GM21367 (cell line): ENCODE measurements around the gene CUX1.
"Not testable (repeated sequence)": the region's sequence is repeated elsewhere in the genome, so short reads cannot be mapped to it uniquely, and the experiment has no call there.

Experiments
- ATAC-seq: cut with Tn5 transposase; IDR thresholded peaks from one replicate; pipeline ENCODE4 v1.9.1; 2021; ENCODE audit not compliant: unreplicated experiment

CUX1 gene

GRCh38 chr7:102321351-102322201 is 504.1 kb downstream of the CUX1 start:
- no peak for ATAC-seq

- ATAC-seq = no peak
Measured at GRCh38 chr7:102322202-102322715, 504.8 kb downstream of the CUX1 start.

- ATAC-seq = no peak
Measured at GRCh38 chr7:102323914-102324195, 506.4 kb downstream of the CUX1 start.

GRCh38 chr7:102325106-102325505 is 507.7 kb downstream of the CUX1 start:
- not testable (repeated sequence) for ATAC-seq

- ATAC-seq = no peak
Measured at GRCh38 chr7:102326157-102326889, 508.9 kb downstream of the CUX1 start.

GRCh38 chr7:102327183-102327582 is 509.8 kb downstream of the CUX1 start:
- not testable (repeated sequence) for ATAC-seq

- not testable (repeated sequence) for ATAC-seq
Measured at GRCh38 chr7:102328863-102329262, 511.4 kb downstream of the CUX1 start.

GRCh38 chr7:102329366-102329765 is 511.9 kb downstream of the CUX1 start:
- not testable (repeated sequence) for ATAC-seq

- not testable (repeated sequence) for ATAC-seq
Measured at GRCh38 chr7:102330666-102331460, 513.4 kb downstream of the CUX1 start.
